Endothelial cell of umbilical vein (primary cell): ENCODE data around the gene CALML5. TPM values are rescaled to one million over a fixed set of nuclear protein-coding genes. Genes with fewer than 3 reads are reported as not detected.

Source experiments
- BruUV-seq: library from RNA; stranded (reverse); fragments of 400-500 nt; replicated peaks from 2 replicates; lab custom pipeline; 2021; lab: Mats Ljungman, UMichigan
- CTCF ChIA-PET: fragments of 300-600, 350-600 bp; sonication (Branson Sonifier 250); formaldehyde crosslinking; loops from one replicate; lab custom pipeline; 2021; ENCODE audit warnings: antibody characterized with exemption, inconsistent platforms; lab: Charles Lee
- POLR2A ChIA-PET: fragments of 300-600, 350-600 bp; sonication (Branson Sonifier 250); formaldehyde crosslinking; loops from one replicate; lab custom pipeline; 2021; ENCODE audit warnings: antibody characterized with exemption, inconsistent platforms; lab: Charles Lee
- DNase-seq: peaks from one replicate; pipeline ENCODE4 v3.0.0-alpha.2; 2011; ENCODE audit warnings: low read depth, low spot score
- FAIRE-seq: peaks from 2 replicates; lab custom pipeline; 2011; peaks lifted over from hg19 to GRCh38; lab: Jason Lieb, UNC
- H2AFZ ChIP-seq: 2 replicates; pipeline ENCODE4 v1.6.0; 2012; ENCODE audit warnings: low read depth, low read length, control low read depth, inconsistent platforms
- H3K27ac ChIP-seq: 2 replicates; pipeline ENCODE4 v1.5.1; 2011; ENCODE audit warnings: low read depth, mild to moderate bottlenecking, control low read depth, low read length, moderate library complexity; ENCODE audit not compliant: insufficient read depth
- H3K27me3 ChIP-seq, 2 experiments: 2 replicates each; pipeline versions ENCODE4 v1.6.0 to v1.6.1; 2011; ENCODE audit warnings: low read length in 2 of 2, mixed read lengths in 1 of 2; ENCODE audit not compliant: control insufficient read depth in 2 of 2, insufficient read depth in 2 of 2
- H3K36me3 ChIP-seq, 2 experiments: 2 replicates in 1 of 2; 3 replicates in 1 of 2; pipeline ENCODE4 v1.5.1; 2011; ENCODE audit warnings: low read length in 2 of 2, mild to moderate bottlenecking in 1 of 2, moderate library complexity in 1 of 2; ENCODE audit not compliant: control insufficient read depth in 2 of 2, insufficient read depth in 2 of 2; ENCODE audit errors: extremely low read depth in 1 of 2
- H3K4me1 ChIP-seq: 3 replicates; pipeline ENCODE4 v1.5.1; 2011; ENCODE audit warnings: mild to moderate bottlenecking, low read length; ENCODE audit not compliant: control insufficient read depth, insufficient read depth; ENCODE audit errors: extremely low read depth
- H3K4me2 ChIP-seq: 2 replicates; pipeline ENCODE4 v1.6.1; 2011; ENCODE audit warnings: low read length, control low read depth, mixed read lengths; ENCODE audit not compliant: insufficient read depth
- H3K4me3 ChIP-seq, 3 experiments: fragments of 200-600 bp in 1 of 3; sonication (generic), shearing (Covaris generic) in 1 of 3; replicated peaks in 1 of 3; 2 replicates each; pipeline ENCODE4 v1.5.1; 2011 to 2016; ENCODE audit warnings: control low read depth in 3 of 3, low read length in 3 of 3, mild to moderate bottlenecking in 2 of 3, inconsistent platforms in 1 of 3, low read depth in 1 of 3, moderate library complexity in 1 of 3; ENCODE audit not compliant: insufficient read depth in 1 of 3
- H3K79me2 ChIP-seq: 2 replicates; pipeline ENCODE4 v1.6.0; 2012; ENCODE audit warnings: low read length, inconsistent platforms; ENCODE audit not compliant: control insufficient read depth, insufficient read depth
- H3K9ac ChIP-seq: replicated peaks from 2 replicates; pipeline ENCODE3; 2011; ENCODE audit warnings: low read length, control low read depth; ENCODE audit not compliant: insufficient read depth; ENCODE audit errors: extremely low read depth
- H3K9me1 ChIP-seq: replicated peaks from 3 replicates; pipeline ENCODE4 v1.6.0; 2011; ENCODE audit warnings: mild to moderate bottlenecking, low read length; ENCODE audit not compliant: control insufficient read depth, insufficient read depth; ENCODE audit errors: extremely low read depth
- H3K9me3 ChIP-seq: replicated peaks from 2 replicates; pipeline ENCODE4 v1.5.1; 2012; ENCODE audit warnings: low read length, inconsistent platforms; ENCODE audit not compliant: control insufficient read depth, insufficient read depth
- H4K20me1 ChIP-seq: replicated peaks from 2 replicates; pipeline ENCODE3; 2011; ENCODE audit warnings: mild to moderate bottlenecking, low read length; ENCODE audit not compliant: control insufficient read depth, insufficient read depth; ENCODE audit errors: extremely low read depth
- CTCF ChIP-seq, 2 donors: IDR thresholded peaks; 1 replicate in 1 of 2; 2 replicates in 1 of 2; pipeline ENCODE4 v1.5.1; 2011; ENCODE audit warnings: low read length in 2 of 2, mild to moderate bottlenecking in 2 of 2, moderate library complexity in 2 of 2, control low read depth in 1 of 2, inconsistent platforms in 1 of 2, low read depth in 1 of 2; ENCODE audit not compliant: insufficient read depth in 1 of 2; ENCODE audit errors: extremely low read depth in 1 of 2
- EZH2 ChIP-seq: IDR thresholded peaks from 2 replicates; pipeline ENCODE4 v1.6.1; 2012; ENCODE audit warnings: borderline replicate concordance, low read depth, mild to moderate bottlenecking, moderate library complexity, low read length, inconsistent platforms; ENCODE audit not compliant: severe bottlenecking
- FOS ChIP-seq: IDR thresholded peaks from 2 replicates; pipeline ENCODE4 v1.6.1; 2011; ENCODE audit warnings: mild to moderate bottlenecking, low read length, moderate library complexity, borderline replicate concordance; ENCODE audit not compliant: insufficient read depth
- GATA2 ChIP-seq: IDR thresholded peaks from 2 replicates; pipeline ENCODE4 v1.7.0; 2011; ENCODE audit warnings: low read depth, mild to moderate bottlenecking, moderate library complexity, mixed read lengths, low read length; ENCODE audit not compliant: insufficient read length, insufficient read depth
- JUN ChIP-seq: IDR thresholded peaks from 2 replicates; pipeline ENCODE4 v1.6.1; 2011; ENCODE audit warnings: borderline replicate concordance, low read depth; ENCODE audit not compliant: insufficient read length, insufficient read depth
- MAX ChIP-seq: IDR thresholded peaks from 2 replicates; pipeline ENCODE4 v1.6.1; 2011; ENCODE audit not compliant: insufficient read depth, insufficient read length
- MYC ChIP-seq: IDR thresholded peaks from one replicate; pipeline ENCODE4 v1.6.1; 2011; ENCODE audit warnings: mild to moderate bottlenecking, low read depth, low read length
- POLR2A ChIP-seq: IDR thresholded peaks from 2 replicates; pipeline ENCODE4 v1.6.1; 2012; ENCODE audit warnings: low read depth, mild to moderate bottlenecking, control low read depth, low read length
- POLR2AphosphoS5 ChIP-seq: IDR thresholded peaks from 2 replicates; pipeline ENCODE4 v1.6.1; 2012; ENCODE audit warnings: low read depth, mild to moderate bottlenecking, control low read depth, low read length, moderate library complexity; ENCODE audit not compliant: insufficient read depth
- dilution Hi-C: fragments of 300-500 bp; cut with MboI; formaldehyde crosslinking; loops from one replicate; pipeline ENCODE4 v1.15.0; 2019; ENCODE audit warnings: low sequenced_read_pairs; ENCODE audit not compliant: extremely low pct_ligation_motif_present
- intact Hi-C: fragments of 100-400 bp; cut with micrococcal nuclease; formaldehyde crosslinking; loops from one replicate; pipeline ENCODE4 v1.10.0; 2022
- polyA plus RNA-seq, 4 experiments: library from polyadenylated mRNA; depleted of rRNA in 3 of 4; stranded (reverse) in 3 of 4; unstranded in 1 of 4; fragments of >200 nt; gene quantifications; 2 replicates each; pipeline versions ENCODE4 v1.2.1 to v1.2.3, GENCODE V29; 2011 to 2012; ENCODE audit warnings: missing spikeins in 1 of 4
- total RNA-seq: library from RNA; stranded (reverse); gene quantifications from 2 replicates; pipeline ENCODE4 v1.2.3, GENCODE V29; 2021

Gene CALML5
- total and polyA plus RNA-seq, 2 donors (not counting 3 experiments of a cell fraction or from before 2014, with no cell fraction given): not detected

GRCh38 chr10:5506246-5506645 lies 6.9 kb upstream of the CALML5 start:
- dilution Hi-C loops: no loop called here
- Histone ChIP-seq H3K79me2 (no peaks in the 10 kb centered on the region), H2AFZ (no peak overlapping the region), H3K9ac (no peak overlapping the region), H3K4me2 (no peak overlapping the region), H3K27ac (no peak overlapping the region), H3K4me1 (no peaks in the 10 kb centered on the region), H3K9me3 (no peaks in the 10 kb centered on the region), H3K27me3 (peaks cover 0 to 1% of the 10 kb centered on the region in 2 experiments), H4K20me1 (no peaks in the 10 kb centered on the region), H3K4me3 (no peak overlapping the region), H3K9me1 (no peaks in the 10 kb centered on the region), H3K36me3 (no peaks in the 10 kb centered on the region)
- TF ChIP-seq MAX (no peak), CTCF (IDR thresholded peaks at IDR 0.05; ENCODE audit: extremely low read depth in 1 of 2, insufficient read depth in 1 of 2, low read depth in 1 of 2, low read length in 2 of 2) (no peak), POLR2A (no peak), GATA2 (no peak), EZH2 (no peak), MYC (no peak), FOS (no peak), POLR2AphosphoS5 (no peak), JUN (no peak)
- DNase-seq: no peak
- intact Hi-C loops: no loop called here
- POLR2A ChIA-PET: no interaction called here
- CTCF ChIA-PET: interaction anchor here (0.6 to 1.3 kb wide), 3 partner anchors 37 to 117 kb away, joined by 3 to 4 read pairs (median 4); no protein-coding TSS in a partner anchor
- FAIRE-seq: no peak
- BruUV-seq: no TSS peak
